NCI-H524 treated with DMSO at 0.1 percent for 48 hours (cell line): ENCODE measurements around the gene ZNF618.
A peak's percentile ranks its signal among the peaks of the same experiment; 100 is the strongest.

Experiments
- DNase-seq: peaks from one replicate; lab custom pipeline; 2025; lab: John Stamatoyannopoulos, UW

Gene ZNF618

DNA sequence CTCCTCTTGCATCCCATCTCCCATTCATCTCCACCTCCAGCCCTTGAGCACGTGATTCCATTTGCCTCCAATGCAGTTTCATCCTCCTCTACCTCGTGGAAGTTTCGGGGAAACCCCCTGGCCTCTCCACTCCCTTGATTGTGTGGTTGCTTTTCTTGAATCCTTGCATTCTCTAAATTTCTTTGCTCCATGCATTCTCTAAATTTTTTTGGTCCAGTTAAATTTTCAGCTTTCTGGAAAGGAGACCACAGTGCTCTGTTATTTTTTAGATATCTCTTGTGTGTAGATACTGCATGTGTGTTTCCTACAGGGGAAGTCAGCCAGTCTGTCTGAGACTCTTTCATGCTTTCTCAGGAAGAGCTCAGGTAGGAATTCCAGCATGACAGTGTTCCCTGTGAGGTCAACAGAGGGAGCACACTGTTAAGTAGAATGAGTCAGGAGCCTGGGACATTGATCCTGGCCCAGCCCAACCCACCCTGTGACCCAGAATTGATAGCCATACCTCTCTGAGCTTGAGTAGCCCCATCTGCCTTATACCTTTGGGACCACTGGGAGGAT is 149.2 kb downstream of the ZNF618 start:
- no peak for DNase-seq

DNA sequence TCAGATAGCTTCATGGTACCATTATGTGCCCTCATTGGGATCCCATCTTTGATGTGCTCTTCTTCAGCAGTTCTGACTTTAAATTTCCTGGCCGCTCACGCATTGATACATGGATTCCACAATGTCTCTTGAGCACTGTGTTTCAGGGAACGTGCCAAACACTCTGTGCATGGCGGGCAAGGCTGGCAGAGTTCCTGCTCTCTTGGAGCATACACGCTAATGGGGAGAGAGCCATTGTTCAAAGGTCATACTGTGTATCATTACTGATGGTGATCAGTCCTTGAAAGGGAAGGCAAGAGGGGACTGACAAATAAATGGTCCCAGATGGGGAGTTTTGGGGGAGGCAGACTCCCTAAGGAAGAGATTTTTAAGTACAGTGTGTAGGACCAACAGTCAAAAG is 149.7 kb downstream of the ZNF618 start:
- no peak for DNase-seq

DNA sequence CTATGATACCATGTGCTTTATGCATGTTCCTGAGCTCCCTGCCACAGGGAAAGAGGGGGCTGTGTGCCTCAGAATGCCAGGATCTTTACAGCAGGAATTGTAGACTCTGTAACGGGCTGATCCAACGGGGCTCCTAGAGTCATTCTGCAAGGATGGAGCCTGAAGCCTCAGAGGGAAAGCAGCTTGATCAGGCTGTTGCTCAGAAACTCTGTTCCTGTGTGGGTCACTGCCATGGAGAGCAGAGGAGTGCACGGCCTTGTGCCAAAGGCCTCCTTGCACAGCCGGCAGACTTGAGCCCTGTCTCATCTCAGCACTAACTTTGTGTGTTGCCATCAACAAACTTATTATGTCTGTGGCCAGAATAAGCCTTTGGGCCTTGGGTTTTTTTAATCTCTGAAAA is 150.2 kb downstream of the ZNF618 start:
- DNase-seq, result no peak

DNA sequence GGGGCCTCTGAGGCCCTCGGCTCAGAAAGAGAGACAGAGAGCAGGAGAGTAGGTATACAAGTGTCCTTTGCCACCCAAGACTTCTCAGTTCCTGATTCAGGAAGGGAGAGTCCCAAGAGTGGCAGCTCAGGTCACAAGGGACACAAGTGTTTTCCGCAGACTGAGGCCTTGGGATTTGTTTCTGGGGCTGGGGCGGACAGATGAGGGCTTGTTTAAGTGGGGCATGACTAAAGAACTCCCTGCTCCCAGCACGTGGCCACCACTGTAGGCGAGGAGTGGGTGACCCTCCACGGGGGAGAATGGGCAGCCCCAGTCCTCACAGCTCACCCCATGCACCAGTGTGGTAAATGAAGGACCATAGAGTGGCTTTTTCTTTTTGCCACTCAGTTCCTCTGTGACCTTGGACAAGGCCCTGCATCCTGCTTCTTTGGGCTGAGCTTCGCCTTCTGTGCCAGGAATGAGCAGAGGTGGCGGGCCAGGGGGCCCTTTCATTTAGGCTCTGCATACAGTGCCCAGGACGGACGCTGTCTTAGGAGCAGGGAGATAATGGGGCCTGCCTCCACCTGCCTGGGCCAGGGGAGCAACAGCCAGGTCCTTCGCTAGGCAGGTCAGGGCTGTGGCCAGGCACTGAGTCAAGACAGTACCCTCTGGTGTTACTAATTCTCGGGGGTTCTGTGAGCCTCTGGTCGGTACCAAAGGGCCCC is 151.2 kb downstream of the ZNF618 start:
- no peak for DNase-seq

DNA sequence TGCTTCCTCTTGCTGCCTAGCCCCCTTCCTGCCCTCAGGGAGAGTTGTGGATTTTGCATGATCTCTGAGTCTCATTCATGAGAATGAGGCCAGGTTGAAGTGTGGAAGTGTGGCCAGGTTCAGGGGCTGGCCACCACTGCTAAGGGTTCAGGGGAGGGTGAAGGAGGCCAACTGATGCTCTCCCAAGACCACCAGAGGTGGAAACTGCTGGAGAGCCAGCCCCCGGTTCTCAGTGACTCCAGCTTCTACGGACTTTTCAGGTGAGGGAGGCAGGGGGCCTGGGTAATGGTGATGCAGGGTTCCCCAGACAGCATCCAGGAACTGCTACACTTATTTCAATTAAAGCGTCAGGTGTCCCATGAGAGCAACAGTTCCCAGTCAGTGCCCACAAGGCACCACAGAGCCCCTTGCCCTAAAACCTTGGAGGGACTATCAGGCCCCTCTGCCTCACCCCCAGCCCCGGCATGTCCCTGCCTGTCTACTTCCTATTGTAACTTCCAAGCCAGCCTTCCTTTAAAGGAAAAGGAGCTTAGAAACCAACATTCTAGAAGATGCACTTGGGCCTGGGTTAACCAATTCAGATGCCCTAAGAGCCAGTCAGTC is 151.9 kb downstream of the ZNF618 start:
- DNase-seq, result no peak

DNA sequence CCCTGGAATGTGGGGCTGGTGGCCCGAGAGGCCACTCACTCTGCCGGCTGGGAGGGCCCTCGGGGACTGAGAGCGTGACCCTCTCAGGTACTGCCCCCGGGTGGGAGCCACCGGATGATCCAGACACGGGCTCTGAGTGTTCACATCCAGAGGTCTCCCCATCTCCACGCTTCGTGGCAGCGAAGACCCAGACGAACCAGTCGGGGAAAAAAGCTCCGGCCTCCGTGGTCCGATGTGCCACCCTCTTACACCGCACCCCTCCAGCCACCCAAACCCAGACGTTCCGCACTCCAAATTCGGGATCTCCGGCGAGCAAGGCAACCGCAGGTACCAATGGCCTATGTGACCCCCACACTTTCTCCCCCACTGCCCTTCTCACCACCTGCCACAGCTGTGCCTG is 152.5 kb downstream of the ZNF618 start:
- DNase-seq, result no peak

DNA sequence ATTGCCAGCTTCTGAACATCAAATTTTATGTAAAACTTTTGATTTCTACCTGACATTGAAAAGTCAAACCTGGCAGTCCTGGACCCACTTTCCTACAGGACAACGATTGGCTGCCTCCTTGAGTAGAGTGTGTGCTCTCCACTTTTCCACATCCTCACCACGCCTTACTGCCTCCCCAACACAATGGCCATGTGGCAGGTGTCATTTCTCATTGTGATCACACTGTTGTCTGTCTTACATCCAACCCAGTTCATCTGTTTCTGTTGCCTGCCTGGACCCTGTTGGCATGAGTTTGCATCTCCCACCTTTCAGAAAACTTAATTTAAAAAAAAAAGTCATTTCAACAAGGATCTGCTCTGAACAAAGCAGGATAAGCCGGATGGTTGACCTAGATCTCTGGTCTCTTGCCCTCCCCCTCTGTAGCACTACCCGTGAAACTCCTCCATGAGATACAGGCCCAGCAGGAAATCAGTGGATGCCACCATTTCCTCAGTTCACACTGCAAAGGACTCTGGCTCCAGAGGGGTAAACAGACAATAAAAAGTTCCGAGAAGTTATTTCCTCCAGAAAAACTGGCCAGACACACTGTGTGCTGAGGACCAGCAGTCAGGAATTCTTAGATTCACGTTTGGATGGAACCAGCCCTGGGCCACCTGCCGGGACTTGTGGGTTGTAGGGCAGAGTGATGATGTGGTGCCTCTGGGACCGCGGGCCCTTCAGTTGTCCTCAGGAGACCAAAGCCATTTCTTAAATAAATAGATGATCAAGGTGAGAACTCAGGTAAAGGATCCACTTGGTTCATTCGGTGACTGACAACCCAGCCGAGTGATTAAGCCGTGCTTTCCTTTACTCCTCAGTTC is 153.4 kb downstream of the ZNF618 start:
- no peak for DNase-seq

DNA sequence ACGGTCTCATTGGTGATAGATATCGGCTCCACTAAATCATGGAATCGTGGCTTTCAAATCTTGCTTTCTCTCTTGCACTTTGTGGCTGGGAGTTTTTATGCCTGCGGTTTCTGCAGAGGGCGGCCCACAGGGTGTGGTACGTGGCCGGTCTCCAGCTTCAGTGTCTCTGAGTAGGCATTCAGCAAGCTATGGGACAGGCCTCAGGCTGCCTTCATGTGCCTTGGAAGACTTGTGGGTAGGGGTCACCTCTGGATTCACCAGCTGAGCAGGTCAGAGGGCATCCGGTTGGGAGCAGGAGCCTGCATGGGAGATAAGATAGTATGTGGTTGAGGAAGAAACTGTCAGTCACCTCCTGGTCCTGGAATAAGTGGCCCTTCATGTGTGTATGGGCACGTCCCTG is 154.3 kb downstream of the ZNF618 start:
- DNase-seq, result no peak

DNA sequence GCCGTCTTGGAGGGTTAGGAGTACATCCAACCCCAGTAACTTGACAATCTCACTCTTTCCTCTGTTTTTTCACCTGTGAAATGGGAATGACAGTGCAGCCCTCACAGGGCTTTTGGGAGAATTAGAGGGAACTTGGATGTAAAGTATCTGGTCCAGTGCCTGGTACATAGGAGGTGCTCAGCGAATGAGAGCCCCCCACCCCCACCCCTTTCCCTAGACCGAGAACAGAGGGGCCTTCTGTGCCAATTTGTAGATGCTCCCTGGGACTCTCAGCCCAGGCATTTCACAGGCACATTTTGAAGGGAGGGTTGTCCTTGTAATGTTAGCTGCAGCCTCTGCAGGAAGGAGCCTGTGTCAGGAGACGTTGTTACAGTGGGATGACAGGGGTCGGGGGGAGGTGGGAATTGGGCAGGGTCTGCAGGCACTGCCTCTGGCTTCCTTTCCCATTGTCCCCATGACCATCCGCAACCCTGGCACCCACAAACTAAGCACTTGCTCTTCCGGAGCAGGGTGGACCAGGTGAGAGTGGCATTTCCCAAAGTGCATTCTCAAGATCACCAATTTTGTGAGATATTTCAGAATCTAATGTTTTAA is 155.0 kb downstream of the ZNF618 start:
- no peak for DNase-seq

DNA sequence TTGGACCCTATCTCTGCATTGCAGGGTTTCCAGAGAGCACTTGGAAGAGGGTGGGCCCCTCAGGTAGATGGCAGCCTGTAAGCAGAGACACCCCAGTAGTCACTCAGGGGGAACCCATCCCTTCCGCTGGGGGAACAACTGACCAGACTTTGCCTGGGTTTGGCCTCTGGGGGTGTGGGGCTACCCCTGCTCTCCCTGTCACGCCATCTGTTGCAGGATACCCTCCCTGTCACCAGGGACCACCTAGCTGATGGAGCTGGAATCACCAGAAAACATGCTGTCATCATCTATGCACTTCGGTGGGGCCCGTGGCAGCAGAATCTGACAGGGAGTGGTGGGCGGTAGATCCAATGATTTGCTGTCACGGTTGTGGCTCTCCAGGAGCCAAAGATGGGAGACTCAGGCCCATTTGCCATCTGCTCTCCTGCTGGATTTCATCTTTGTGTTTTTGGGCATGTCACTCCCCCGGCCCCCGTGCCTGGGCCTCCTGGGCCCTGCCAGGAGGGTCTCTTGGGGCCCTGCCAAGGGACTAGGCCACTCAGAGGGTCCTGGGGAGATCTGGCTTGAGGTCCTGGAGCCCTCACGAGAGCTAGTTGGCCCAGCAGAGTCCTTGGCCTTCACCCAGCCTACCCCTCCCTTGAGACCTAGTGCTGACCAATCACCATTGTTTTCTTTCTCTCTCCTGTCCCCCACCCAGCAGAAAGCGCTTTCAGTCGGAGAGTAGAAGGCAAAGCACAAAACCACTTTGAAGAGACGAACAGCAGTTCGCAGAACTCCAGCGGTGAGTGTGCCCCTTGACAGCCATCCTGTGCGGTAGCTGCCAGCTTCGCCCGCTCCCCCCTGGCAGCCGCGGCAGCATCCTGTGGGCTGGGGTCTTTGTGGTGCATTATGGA is 156.1 kb downstream of the ZNF618 start:
- no peak for DNase-seq

DNA sequence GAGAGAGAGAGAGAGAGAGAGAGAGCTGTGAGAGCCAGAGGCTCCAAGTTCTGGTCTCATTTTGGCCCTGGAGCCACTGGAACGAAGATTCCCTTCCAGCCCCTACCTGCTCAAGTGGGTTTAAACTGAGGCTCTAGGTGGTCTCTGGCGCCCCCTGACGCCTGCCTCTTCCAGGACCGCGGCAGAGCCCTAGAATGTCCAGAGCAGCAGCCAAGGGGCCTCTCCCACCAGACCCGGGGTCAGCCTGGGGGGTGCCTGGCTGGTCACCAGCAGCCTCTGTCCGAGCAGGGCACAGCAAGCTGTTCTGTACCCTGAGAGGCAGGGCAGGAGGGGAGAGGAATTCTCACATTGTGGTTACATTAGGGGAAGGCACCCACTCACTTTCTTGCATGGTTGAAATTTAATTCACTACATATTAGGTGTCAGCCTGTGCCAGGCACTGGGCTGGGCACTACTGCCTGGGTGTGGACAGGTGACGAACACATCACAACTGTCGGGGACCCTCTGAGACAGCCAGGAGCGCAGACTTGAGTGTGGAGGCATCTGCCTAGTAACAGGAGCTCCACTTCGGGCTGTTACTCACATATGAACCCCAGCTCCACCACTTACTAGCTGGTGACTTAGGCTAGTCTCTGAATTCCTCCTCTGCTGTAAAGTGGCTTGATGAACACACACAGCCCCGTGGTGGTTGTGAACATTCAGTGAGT is 157.4 kb downstream of the ZNF618 start:
- no peak for DNase-seq

DNA sequence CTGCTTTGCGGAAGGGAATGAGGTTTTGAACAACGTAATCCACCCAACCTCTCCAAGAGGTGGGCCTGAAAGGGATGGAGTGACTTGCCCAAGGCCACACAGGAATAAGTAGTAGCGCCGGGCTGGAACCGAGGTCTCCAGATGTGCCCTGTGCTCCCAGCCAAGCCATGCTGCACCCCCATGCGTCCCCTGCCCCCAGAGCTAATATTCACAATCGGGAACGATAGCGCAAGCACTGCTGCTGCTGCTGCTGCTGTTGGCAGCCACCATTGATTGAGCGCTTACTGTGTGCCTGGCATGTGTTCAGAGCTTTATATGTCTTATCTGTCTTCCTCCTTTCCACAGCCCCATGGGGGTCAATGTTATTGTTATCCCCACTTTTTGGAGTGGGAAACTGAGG is 158.1 kb downstream of the ZNF618 start:
- no peak for DNase-seq

DNA sequence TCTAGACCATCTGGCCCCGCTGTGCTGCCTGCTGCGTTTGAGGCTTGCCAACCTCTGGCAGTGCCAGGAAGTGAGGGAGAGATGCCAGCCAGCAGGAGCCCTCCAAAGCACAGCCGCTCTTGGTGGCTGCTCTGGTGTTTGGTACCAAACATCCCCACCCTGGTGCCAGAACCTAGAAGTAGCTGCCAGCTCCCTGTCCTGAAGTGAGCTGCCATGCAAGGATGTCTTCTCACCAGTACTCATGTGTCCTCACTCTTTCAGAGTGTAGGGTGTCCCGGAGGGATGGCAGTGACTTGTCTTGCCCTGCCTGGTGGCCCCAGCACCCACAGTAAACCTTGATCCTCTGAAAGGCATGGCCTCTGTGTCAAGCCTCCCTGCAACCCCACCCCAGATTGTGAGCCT is 158.6 kb downstream of the ZNF618 start:
- DNase-seq, result no peak

DNA sequence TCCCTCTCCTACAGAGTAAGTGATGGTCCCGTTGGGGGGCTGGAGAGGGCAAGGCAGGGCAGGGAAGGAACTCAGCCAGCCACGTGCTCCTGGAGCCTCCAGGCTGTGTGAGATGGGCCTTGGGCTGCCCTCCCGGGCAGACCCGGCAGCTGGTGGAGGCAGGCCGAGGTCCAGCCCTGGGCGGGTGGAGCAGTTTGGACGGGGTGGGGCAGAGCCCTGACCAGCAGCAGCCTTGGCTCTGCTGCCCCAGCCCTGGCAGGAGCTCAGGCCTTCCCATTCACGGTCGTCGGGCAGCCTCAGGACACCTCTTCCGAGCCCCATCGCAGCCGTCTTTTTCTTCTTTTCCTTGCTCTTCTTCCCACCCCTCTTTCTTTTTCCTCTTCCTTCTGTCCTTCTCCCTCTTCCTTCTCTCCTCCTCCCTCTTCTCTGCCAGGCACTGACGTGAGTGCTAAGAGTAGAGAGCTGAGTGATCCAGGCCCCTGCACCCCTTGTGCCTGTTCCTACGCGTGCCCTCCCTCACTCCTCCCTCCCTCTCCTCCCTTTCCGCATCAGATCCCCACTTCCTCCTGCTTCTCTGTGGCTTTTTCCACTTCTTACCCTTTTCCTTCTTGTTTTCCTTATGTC is 159.2 kb downstream of the ZNF618 start:
- no peak for DNase-seq

DNA sequence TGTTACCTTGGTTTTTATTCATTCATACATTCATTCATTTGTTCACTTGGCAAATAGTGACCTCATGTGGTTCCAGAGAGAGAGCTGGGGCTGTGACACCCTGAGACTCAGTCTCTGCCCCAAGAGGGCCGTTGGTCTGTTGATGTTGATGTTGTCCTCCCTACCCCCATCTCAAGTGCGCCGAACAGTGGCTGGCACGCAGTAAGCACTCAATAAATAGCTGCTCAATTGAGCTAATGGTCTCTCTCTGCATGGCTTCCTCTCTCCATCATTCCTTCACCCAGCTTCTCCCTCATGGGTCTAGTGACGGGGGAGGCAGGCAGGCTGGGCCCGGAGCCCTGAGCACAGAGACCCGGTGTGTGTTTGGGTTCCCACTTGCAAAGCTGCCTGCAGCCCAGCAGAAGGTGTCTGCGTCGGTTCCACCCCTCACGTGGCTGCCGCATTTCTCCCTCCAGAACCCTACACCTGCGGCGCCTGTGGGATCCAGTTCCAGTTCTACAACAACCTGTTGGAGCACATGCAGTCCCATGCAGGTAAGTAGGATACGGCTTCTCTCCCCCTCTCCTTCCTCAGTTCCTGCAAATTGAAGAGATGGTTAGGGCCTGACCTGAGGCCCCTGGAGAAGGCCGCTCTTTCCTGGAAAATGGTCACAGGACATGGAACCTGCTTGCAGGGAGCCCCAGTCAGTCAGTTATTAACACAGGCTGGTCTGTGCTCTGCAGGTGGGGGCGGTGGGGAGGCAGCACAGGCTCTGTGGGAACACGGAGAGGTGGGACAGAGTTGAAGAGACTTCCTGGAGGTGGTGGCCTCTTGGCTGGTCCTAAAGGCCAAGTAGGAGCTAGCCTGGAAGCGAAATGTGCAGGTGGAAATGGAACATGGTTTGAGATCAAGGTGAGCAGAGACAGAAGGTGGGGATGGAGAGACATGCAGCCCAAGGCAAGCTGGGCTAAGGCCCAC is 160.0 kb downstream of the ZNF618 start:
- DNase-seq, result no peak

DNA sequence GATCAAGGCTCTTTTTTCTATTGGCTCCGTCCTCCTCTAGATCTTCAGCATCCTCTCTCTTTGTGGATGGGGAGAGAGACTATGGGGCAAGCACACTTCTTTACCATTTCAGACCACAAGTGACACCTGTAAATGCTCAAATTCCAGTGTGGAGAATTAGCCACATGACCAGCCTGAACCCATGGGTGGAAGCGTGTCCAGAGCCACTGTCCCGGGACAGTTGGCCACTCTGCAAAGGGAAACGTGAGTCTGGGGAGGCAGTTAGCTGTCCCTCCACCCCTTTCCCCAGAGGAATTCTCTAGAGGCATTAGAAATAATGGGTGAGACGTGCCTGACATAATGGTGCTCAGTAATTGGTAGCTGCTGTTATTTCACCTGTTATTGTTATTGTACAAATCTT is 161.1 kb downstream of the ZNF618 start:
- DNase-seq, result no peak

DNA sequence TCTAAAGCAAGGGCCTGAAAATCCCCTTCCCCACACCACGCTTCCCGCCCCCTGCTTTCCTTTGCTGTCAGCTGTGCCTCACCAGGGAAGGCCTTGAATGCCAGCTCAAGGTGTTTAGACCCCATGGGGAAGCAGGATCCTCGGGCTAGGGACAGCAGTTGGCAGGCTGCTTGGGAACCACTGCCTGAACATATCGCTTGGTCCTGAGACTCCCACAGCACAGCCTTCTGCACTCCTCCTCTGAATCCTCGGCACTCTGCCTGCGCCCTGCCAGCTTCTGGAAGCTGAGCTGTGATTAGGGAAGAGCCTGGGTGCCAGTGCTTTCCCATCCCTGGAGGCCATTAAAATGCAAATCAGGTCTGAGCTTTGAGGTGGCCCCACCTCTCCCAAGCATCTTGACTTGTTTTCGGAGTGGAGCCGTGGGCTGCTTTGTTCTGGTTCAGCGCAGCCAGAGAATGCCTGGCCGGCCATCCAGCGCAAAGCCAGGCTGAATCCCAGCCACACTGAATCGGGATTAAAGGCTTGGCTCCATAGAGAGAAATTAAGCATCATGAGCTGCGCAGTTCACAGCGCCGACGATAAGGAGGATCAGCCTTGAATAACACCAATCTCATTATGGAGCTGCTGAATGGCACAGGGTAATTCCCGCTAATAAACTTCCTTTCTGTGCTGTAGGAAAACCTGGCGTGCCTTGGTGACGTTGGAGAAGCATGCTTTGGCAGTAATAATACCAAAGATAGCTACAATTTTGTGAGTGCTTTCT is 162.0 kb downstream of the ZNF618 start:
- DNase-seq, result peak; percentile 52

DNA sequence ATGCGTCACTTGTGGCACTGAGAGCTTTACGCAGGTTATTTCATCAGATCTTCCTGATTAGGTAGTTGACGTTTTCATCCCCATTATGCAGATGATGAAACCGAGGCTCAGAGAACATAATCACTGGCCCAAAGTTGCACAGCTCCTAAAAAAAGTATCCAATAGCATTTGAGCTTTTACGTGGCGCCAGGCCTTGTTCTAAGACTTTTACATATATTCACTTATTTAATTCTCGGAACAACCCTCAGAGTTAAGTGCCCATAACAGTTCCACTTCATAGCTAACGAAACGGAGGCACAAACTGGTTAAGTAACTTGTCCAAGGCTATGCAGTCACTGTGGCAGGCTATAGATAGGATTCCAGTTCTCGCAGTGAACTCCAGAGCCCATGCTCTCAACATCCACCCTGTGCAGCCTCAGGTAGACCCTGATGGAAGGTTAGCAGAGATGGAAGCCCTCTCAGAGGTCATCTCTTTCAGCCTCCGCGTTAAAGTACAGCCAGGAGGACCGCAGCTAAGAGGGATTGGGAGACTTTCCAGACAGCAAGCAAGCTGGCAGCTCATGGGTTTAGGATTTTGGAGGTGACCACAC is 162.7 kb downstream of the ZNF618 start:
- no peak for DNase-seq
